Activated CD4-positive, CD25-positive, alpha-beta regulatory T cell treated with anti-CD3 and anti-CD28 coated beads, Interleukin-2, amount 50 U/mL, for 72 hours (primary cell): Measurements from ENCODE around the gene SLC22A4.

Experiments used
- DNase-seq: peaks from one replicate; pipeline ENCODE4 v3.0.0; 2021

The SLC22A4 gene

GRCh38 chr5:132263548-132264261, 30.5 kb upstream of the SLC22A4 start:
- DNase-seq, result no peak

GRCh38 chr5:132264546-132265335, 29.5 kb upstream of the SLC22A4 start:
- no peak for DNase-seq

GRCh38 chr5:132265336-132266030, 28.7 kb upstream of the SLC22A4 start:
- no peak for DNase-seq

- DNase-seq, result no peak
Observed at GRCh38 chr5:132266031-132266835, 28.0 kb upstream of the SLC22A4 start.

- no peak for DNase-seq
Observed at GRCh38 chr5:132266836-132267160, 27.4 kb upstream of the SLC22A4 start.

- no peak for DNase-seq
Observed at GRCh38 chr5:132267166-132267739, 26.9 kb upstream of the SLC22A4 start.

GRCh38 chr5:132267931-132268768, 26.0 kb upstream of the SLC22A4 start:
- no peak for DNase-seq

GRCh38 chr5:132268769-132269551, 25.2 kb upstream of the SLC22A4 start:
- DNase-seq, result no peak

- DNase-seq, result no peak
Observed at GRCh38 chr5:132269635-132270334, 24.4 kb upstream of the SLC22A4 start.

- DNase-seq, result no peak
Observed at GRCh38 chr5:132270335-132270665, 23.9 kb upstream of the SLC22A4 start.

GRCh38 chr5:132270706-132271105, 23.5 kb upstream of the SLC22A4 start:
- no peak for DNase-seq

GRCh38 chr5:132271251-132272246, 22.6 kb upstream of the SLC22A4 start:
- peak; percentile 30 for DNase-seq

GRCh38 chr5:132272311-132273210, 21.6 kb upstream of the SLC22A4 start:
- DNase-seq, result peak; percentile 76

- no peak for DNase-seq
Observed at GRCh38 chr5:132273631-132274030, 20.6 kb upstream of the SLC22A4 start.

GRCh38 chr5:132274050-132274792, 20.0 kb upstream of the SLC22A4 start:
- DNase-seq, result peak; percentile 17

- DNase-seq, result no peak
Observed at GRCh38 chr5:132275367-132276220, 18.6 kb upstream of the SLC22A4 start.
